ENCODE data around the gene CELF2.

The CELF2 gene

GRCh38 chr10:11213137-11213536, 195.5 kb downstream of the CELF2 start:
- Histone ChIP-seq H3K27ac (ENCODE audit: low read depth, low read length) (no peak overlapping the region), H3K79me1 (ENCODE audit: low read length) (no peaks in the 10 kb centered on the region), H3K36me3 (ENCODE audit: control insufficient read depth, insufficient read depth, low read length) (no peaks in the 10 kb centered on the region), H3K4me3 (ENCODE audit: low read length) (no peak overlapping the region), H3K27me3 (ENCODE audit: insufficient read depth, low read length, poor library complexity) (no peaks in the 10 kb centered on the region), H2BK15ac (replicated peaks; ENCODE audit: low read depth) (no peak overlapping the region), H3K4me1 (ENCODE audit: control insufficient read depth, low read depth, low read length) (no peaks in the 10 kb centered on the region), H4K8ac (ENCODE audit: low read depth, low read length) (no peak overlapping the region), H3K79me2 (ENCODE audit: control insufficient read depth, insufficient read depth, low read length) (no peaks in the 10 kb centered on the region), H3K4ac (ENCODE audit: low read depth, low read length) (no peak overlapping the region), H2BK120ac (ENCODE audit: low read depth, low read length) (no peak overlapping the region), H3K4me2 (ENCODE audit: low read length) (no peak overlapping the region), H4K5ac (ENCODE audit: low read length) (no peak overlapping the region), H3K18ac (ENCODE audit: low read length) (no peak overlapping the region), H2AK5ac (ENCODE audit: low read length) (no peak overlapping the region), H3K56ac (ENCODE audit: low read length) (no peak overlapping the region), H2BK5ac (ENCODE audit: low read length) (no peak overlapping the region), H3K9ac (ENCODE audit: low read length) (no peak overlapping the region), H3K23ac (ENCODE audit: low read length) (no peak overlapping the region)
- DNase-seq: no peak
- WGBS (ENCODE audit: extremely low coverage, insufficient coverage, low lambda C conversion rate): no CpG with 5 or more reads among the region's 4 CpGs

GRCh38 chr10:11214407-11214806, 196.7 kb downstream of the CELF2 start:
- Histone ChIP-seq H3K56ac (ENCODE audit: low read length) (no peak overlapping the region), H2BK120ac (ENCODE audit: low read depth, low read length) (no peak overlapping the region), H3K79me2 (ENCODE audit: control insufficient read depth, insufficient read depth, low read length) (no peaks in the 10 kb centered on the region), H3K9ac (ENCODE audit: low read length) (no peak overlapping the region), H2AK5ac (ENCODE audit: low read length) (no peak overlapping the region), H2BK5ac (ENCODE audit: low read length) (no peak overlapping the region), H3K23ac (ENCODE audit: low read length) (no peak overlapping the region), H3K4me1 (ENCODE audit: control insufficient read depth, low read depth, low read length) (no peaks in the 10 kb centered on the region), H2BK15ac (replicated peaks; ENCODE audit: low read depth) (no peak overlapping the region), H3K4ac (ENCODE audit: low read depth, low read length) (no peak overlapping the region), H3K18ac (ENCODE audit: low read length) (no peak overlapping the region), H4K5ac (ENCODE audit: low read length) (no peak overlapping the region), H3K36me3 (ENCODE audit: control insufficient read depth, insufficient read depth, low read length) (no peaks in the 10 kb centered on the region), H3K27me3 (ENCODE audit: insufficient read depth, low read length, poor library complexity) (no peaks in the 10 kb centered on the region), H3K4me3 (ENCODE audit: low read length) (no peak overlapping the region), H4K8ac (ENCODE audit: low read depth, low read length) (no peak overlapping the region), H3K27ac (ENCODE audit: low read depth, low read length) (no peak overlapping the region), H3K79me1 (ENCODE audit: low read length) (no peaks in the 10 kb centered on the region), H3K4me2 (ENCODE audit: low read length) (no peak overlapping the region)
- no peak for DNase-seq
- no CpG with 5 or more reads among the region's 10 CpGs for WGBS (ENCODE audit: extremely low coverage, insufficient coverage, low lambda C conversion rate)

GRCh38 chr10:11215471-11215870, 197.8 kb downstream of the CELF2 start:
- H3K27me3 ChIP-seq (ENCODE audit: insufficient read depth, low read length, poor library complexity): no peaks in the 10 kb centered on the region
- no peak overlapping the region for H2AK5ac ChIP-seq (ENCODE audit: low read length)
- no peak overlapping the region for H2BK15ac ChIP-seq (replicated peaks; ENCODE audit: low read depth)
- no peak overlapping the region for H3K4me3 ChIP-seq (ENCODE audit: low read length)
- H3K4me2 ChIP-seq (ENCODE audit: low read length): no peak overlapping the region
- no peak overlapping the region for H3K4ac ChIP-seq (ENCODE audit: low read depth, low read length)
- H3K4me1 ChIP-seq (ENCODE audit: control insufficient read depth, low read depth, low read length): no peaks in the 10 kb centered on the region
- no peak overlapping the region for H3K27ac ChIP-seq (ENCODE audit: low read depth, low read length)
- H3K18ac ChIP-seq (ENCODE audit: low read length): no peak overlapping the region
- no peak overlapping the region for H3K9ac ChIP-seq (ENCODE audit: low read length)
- no peak for DNase-seq
- no peaks in the 10 kb centered on the region for H3K36me3 ChIP-seq (ENCODE audit: control insufficient read depth, insufficient read depth, low read length)
- H3K79me2 ChIP-seq (ENCODE audit: control insufficient read depth, insufficient read depth, low read length): no peaks in the 10 kb centered on the region
- H3K23ac ChIP-seq (ENCODE audit: low read length): no peak overlapping the region
- H3K79me1 ChIP-seq (ENCODE audit: low read length): no peaks in the 10 kb centered on the region
- no CpG with 5 or more reads among the region's 4 CpGs for WGBS (ENCODE audit: extremely low coverage, insufficient coverage, low lambda C conversion rate)
- no peak overlapping the region for H2BK5ac ChIP-seq (ENCODE audit: low read length)
- no peak overlapping the region for H2BK120ac ChIP-seq (ENCODE audit: low read depth, low read length)
- no peak overlapping the region for H4K8ac ChIP-seq (ENCODE audit: low read depth, low read length)
- H3K56ac ChIP-seq (ENCODE audit: low read length): no peak overlapping the region
- H4K5ac ChIP-seq (ENCODE audit: low read length): no peak overlapping the region

- Histone ChIP-seq H3K79me1 (ENCODE audit: low read length) (no peaks in the 10 kb centered on the region), H3K18ac (ENCODE audit: low read length) (no peak overlapping the region), H3K56ac (ENCODE audit: low read length) (no peak overlapping the region), H3K4me1 (ENCODE audit: control insufficient read depth, low read depth, low read length) (no peaks in the 10 kb centered on the region), H3K79me2 (ENCODE audit: control insufficient read depth, insufficient read depth, low read length) (no peaks in the 10 kb centered on the region), H2BK5ac (ENCODE audit: low read length) (no peak overlapping the region), H3K9ac (ENCODE audit: low read length) (no peak overlapping the region), H3K36me3 (ENCODE audit: control insufficient read depth, insufficient read depth, low read length) (no peaks in the 10 kb centered on the region), H4K5ac (ENCODE audit: low read length) (no peak overlapping the region), H3K23ac (ENCODE audit: low read length) (no peak overlapping the region), H3K27me3 (ENCODE audit: insufficient read depth, low read length, poor library complexity) (no peaks in the 10 kb centered on the region), H4K8ac (ENCODE audit: low read depth, low read length) (no peak overlapping the region), H3K27ac (ENCODE audit: low read depth, low read length) (no peak overlapping the region), H3K4me3 (ENCODE audit: low read length) (no peak overlapping the region), H3K4ac (ENCODE audit: low read depth, low read length) (no peak overlapping the region), H2BK15ac (replicated peaks; ENCODE audit: low read depth) (no peak overlapping the region), H2AK5ac (ENCODE audit: low read length) (no peak overlapping the region), H3K4me2 (ENCODE audit: low read length) (no peak overlapping the region), H2BK120ac (ENCODE audit: low read depth, low read length) (no peak overlapping the region)
- DNase-seq: no peak
- WGBS (ENCODE audit: extremely low coverage, insufficient coverage, low lambda C conversion rate): no CpG with 5 or more reads among the region's 3 CpGs
Measured at GRCh38 chr10:11217521-11217920, 199.8 kb downstream of the CELF2 start.

- no peak overlapping the region for H3K27ac ChIP-seq (ENCODE audit: low read depth, low read length)
- no CpG with 5 or more reads among the region's 5 CpGs for WGBS (ENCODE audit: extremely low coverage, insufficient coverage, low lambda C conversion rate)
- H3K79me2 ChIP-seq (ENCODE audit: control insufficient read depth, insufficient read depth, low read length): no peaks in the 10 kb centered on the region
- H2BK5ac ChIP-seq (ENCODE audit: low read length): no peak overlapping the region
- H3K4ac ChIP-seq (ENCODE audit: low read depth, low read length): no peak overlapping the region
- no peaks in the 10 kb centered on the region for H3K27me3 ChIP-seq (ENCODE audit: insufficient read depth, low read length, poor library complexity)
- H4K5ac ChIP-seq (ENCODE audit: low read length): no peak overlapping the region
- H3K56ac ChIP-seq (ENCODE audit: low read length): no peak overlapping the region
- H4K8ac ChIP-seq (ENCODE audit: low read depth, low read length): no peak overlapping the region
- H3K18ac ChIP-seq (ENCODE audit: low read length): no peak overlapping the region
- H3K23ac ChIP-seq (ENCODE audit: low read length): no peak overlapping the region
- H2BK15ac ChIP-seq (replicated peaks; ENCODE audit: low read depth): no peak overlapping the region
- H2AK5ac ChIP-seq (ENCODE audit: low read length): no peak overlapping the region
- no peaks in the 10 kb centered on the region for H3K36me3 ChIP-seq (ENCODE audit: control insufficient read depth, insufficient read depth, low read length)
- no peaks in the 10 kb centered on the region for H3K79me1 ChIP-seq (ENCODE audit: low read length)
- no peak overlapping the region for H3K4me2 ChIP-seq (ENCODE audit: low read length)
- no peak overlapping the region for H3K4me3 ChIP-seq (ENCODE audit: low read length)
- no peaks in the 10 kb centered on the region for H3K4me1 ChIP-seq (ENCODE audit: control insufficient read depth, low read depth, low read length)
- no peak overlapping the region for H2BK120ac ChIP-seq (ENCODE audit: low read depth, low read length)
- DNase-seq: no peak
- H3K9ac ChIP-seq (ENCODE audit: low read length): no peak overlapping the region
Measured at GRCh38 chr10:11218395-11218794, 200.7 kb downstream of the CELF2 start.

- no peak overlapping the region for H3K56ac ChIP-seq (ENCODE audit: low read length)
- no peak overlapping the region for H4K8ac ChIP-seq (ENCODE audit: low read depth, low read length)
- DNase-seq: no peak
- H3K23ac ChIP-seq (ENCODE audit: low read length): no peak overlapping the region
- H3K4ac ChIP-seq (ENCODE audit: low read depth, low read length): no peak overlapping the region
- H3K79me1 ChIP-seq (ENCODE audit: low read length): no peaks in the 10 kb centered on the region
- no peak overlapping the region for H3K4me3 ChIP-seq (ENCODE audit: low read length)
- no peak overlapping the region for H4K5ac ChIP-seq (ENCODE audit: low read length)
- H3K27ac ChIP-seq (ENCODE audit: low read depth, low read length): no peak overlapping the region
- H3K79me2 ChIP-seq (ENCODE audit: control insufficient read depth, insufficient read depth, low read length): no peaks in the 10 kb centered on the region
- H3K36me3 ChIP-seq (ENCODE audit: control insufficient read depth, insufficient read depth, low read length): no peaks in the 10 kb centered on the region
- H2AK5ac ChIP-seq (ENCODE audit: low read length): no peak overlapping the region
- no peak overlapping the region for H2BK15ac ChIP-seq (replicated peaks; ENCODE audit: low read depth)
- H3K9ac ChIP-seq (ENCODE audit: low read length): no peak overlapping the region
- H2BK5ac ChIP-seq (ENCODE audit: low read length): no peak overlapping the region
- no peak overlapping the region for H2BK120ac ChIP-seq (ENCODE audit: low read depth, low read length)
- WGBS (ENCODE audit: extremely low coverage, insufficient coverage, low lambda C conversion rate): no CpG with 5 or more reads among the region's 3 CpGs
- no peak overlapping the region for H3K4me2 ChIP-seq (ENCODE audit: low read length)
- no peaks in the 10 kb centered on the region for H3K27me3 ChIP-seq (ENCODE audit: insufficient read depth, low read length, poor library complexity)
- no peaks in the 10 kb centered on the region for H3K4me1 ChIP-seq (ENCODE audit: control insufficient read depth, low read depth, low read length)
- H3K18ac ChIP-seq (ENCODE audit: low read length): no peak overlapping the region
Measured at GRCh38 chr10:11219431-11219830, 201.8 kb downstream of the CELF2 start.
